ENCODE data around the gene ZIC4. TPM values are rescaled to one million over a fixed set of nuclear protein-coding genes. Genes with fewer than 3 reads are reported as not detected.

ZIC4 gene
- total RNA-seq, result not detected in 2 replicates

GRCh38 chr3:147406028-147406931, at the start of gene ZIC4:
Gene ZIC4 (minus strand): TSS chr3:147406543. CDS start chr3:147402797, 3,746 bp downstream.
- TF ChIP-seq, protein P1, sequence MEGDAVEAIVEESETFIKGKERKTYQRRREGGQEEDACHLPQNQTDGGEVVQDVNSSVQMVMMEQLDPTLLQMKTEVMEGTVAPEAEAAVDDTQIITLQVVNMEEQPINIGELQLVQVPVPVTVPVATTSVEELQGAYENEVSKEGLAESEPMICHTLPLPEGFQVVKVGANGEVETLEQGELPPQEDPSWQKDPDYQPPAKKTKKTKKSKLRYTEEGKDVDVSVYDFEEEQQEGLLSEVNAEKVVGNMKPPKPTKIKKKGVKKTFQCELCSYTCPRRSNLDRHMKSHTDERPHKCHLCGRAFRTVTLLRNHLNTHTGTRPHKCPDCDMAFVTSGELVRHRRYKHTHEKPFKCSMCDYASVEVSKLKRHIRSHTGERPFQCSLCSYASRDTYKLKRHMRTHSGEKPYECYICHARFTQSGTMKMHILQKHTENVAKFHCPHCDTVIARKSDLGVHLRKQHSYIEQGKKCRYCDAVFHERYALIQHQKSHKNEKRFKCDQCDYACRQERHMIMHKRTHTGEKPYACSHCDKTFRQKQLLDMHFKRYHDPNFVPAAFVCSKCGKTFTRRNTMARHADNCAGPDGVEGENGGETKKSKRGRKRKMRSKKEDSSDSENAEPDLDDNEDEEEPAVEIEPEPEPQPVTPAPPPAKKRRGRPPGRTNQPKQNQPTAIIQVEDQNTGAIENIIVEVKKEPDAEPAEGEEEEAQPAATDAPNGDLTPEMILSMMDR (IDR thresholded peaks at IDR 0.05; ENCODE audit: insufficient read depth, low read depth, low read length), result no peak
- DNase-seq (ENCODE audit: low read depth), result no peak
- H3K4me3 ChIP-seq (ENCODE audit: low read depth, low read length), result no peak within 1 kb of the TSS

GRCh38 chr3:147449669-147450068, 43.3 kb upstream of the ZIC4 start:
- TF ChIP-seq, protein P1 (IDR thresholded peaks at IDR 0.05; ENCODE audit: insufficient read depth, low read depth, low read length), result no peak

DNA sequence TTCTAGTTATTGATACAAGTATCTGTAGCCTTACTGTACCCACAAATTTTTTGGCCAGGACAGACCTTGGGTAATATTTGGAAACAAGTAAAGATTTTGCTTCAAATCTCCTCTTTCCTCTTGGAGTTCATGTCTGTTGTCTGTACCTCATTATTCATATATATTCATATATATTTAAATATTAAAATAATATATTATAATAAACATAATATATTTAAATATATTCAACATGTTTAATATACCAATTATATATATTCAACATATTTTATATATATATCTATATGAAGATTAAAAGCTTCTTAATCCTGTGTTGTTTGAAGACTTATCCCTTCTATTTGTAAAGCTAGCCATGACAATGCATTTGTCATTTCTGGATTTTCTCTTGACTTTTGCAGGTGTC, 40.9 kb upstream of the ZIC4 start:
- TF ChIP-seq, protein P1 (IDR thresholded peaks at IDR 0.05; ENCODE audit: insufficient read depth, low read depth, low read length), result no peak
- no peak overlapping the region for H3K4me3 ChIP-seq (ENCODE audit: low read depth, low read length)
- no peak for DNase-seq (ENCODE audit: low read depth)

More at GRCh38 chr3:147449669-147450068, 43.3 kb upstream of the ZIC4 start:
- no peak for DNase-seq (ENCODE audit: low read depth)
- H3K4me3 ChIP-seq (ENCODE audit: low read depth, low read length), result no peak overlapping the region

- TF ChIP-seq, protein P1 (IDR thresholded peaks at IDR 0.05; ENCODE audit: insufficient read depth, low read depth, low read length), result no peak
- no peak for DNase-seq (ENCODE audit: low read depth)
- no peak overlapping the region for H3K4me3 ChIP-seq (ENCODE audit: low read depth, low read length)
Observed at GRCh38 chr3:147431751-147432150, 25.4 kb upstream of the ZIC4 start.

GRCh38 chr3:147428754-147429153, 22.4 kb upstream of the ZIC4 start:
- no peak overlapping the region for H3K4me3 ChIP-seq (ENCODE audit: low read depth, low read length)
- no peak for DNase-seq (ENCODE audit: low read depth)
- TF ChIP-seq, protein P1 (IDR thresholded peaks at IDR 0.05; ENCODE audit: insufficient read depth, low read depth, low read length), result no peak

GRCh38 chr3:147428326-147428725, 22.0 kb upstream of the ZIC4 start:
- H3K4me3 ChIP-seq (ENCODE audit: low read depth, low read length), result no peak overlapping the region
- TF ChIP-seq, protein P1 (IDR thresholded peaks at IDR 0.05; ENCODE audit: insufficient read depth, low read depth, low read length), result no peak
- DNase-seq (ENCODE audit: low read depth), result no peak
